Gastroesophageal sphincter (tissue), 3 donors: ENCODE results near the gene MYADM.

Experiments
- EP300 ChIP-seq: sonication (generic); formaldehyde crosslinking; IDR thresholded peaks from one replicate; pipeline ENCODE4 v1.6.1; 2017; ENCODE audit warnings: antibody characterized with exemption, mild to moderate bottlenecking
- POLR2A ChIP-seq, 2 donors: fragments of 450-650 bp; IDR thresholded peaks; one replicate each; pipeline ENCODE4 v1.6.1; 2017; ENCODE audit warnings: antibody characterized with exemption in 2 of 2, mild to moderate bottlenecking in 2 of 2, moderate library complexity in 1 of 2
- TF ChIP-seq, protein P1 (sequence below), 4 experiments: fragments of 200-600 bp in 2 of 4; fragments of 450-650 bp in 2 of 4; sonication (generic) in 1 of 4; IDR thresholded peaks; one replicate each; pipeline ENCODE4 v1.5.1; 2017 to 2019; ENCODE audit warnings: antibody characterized with exemption in 4 of 4, mild to moderate bottlenecking in 2 of 4, moderate library complexity in 2 of 4

DNA sequence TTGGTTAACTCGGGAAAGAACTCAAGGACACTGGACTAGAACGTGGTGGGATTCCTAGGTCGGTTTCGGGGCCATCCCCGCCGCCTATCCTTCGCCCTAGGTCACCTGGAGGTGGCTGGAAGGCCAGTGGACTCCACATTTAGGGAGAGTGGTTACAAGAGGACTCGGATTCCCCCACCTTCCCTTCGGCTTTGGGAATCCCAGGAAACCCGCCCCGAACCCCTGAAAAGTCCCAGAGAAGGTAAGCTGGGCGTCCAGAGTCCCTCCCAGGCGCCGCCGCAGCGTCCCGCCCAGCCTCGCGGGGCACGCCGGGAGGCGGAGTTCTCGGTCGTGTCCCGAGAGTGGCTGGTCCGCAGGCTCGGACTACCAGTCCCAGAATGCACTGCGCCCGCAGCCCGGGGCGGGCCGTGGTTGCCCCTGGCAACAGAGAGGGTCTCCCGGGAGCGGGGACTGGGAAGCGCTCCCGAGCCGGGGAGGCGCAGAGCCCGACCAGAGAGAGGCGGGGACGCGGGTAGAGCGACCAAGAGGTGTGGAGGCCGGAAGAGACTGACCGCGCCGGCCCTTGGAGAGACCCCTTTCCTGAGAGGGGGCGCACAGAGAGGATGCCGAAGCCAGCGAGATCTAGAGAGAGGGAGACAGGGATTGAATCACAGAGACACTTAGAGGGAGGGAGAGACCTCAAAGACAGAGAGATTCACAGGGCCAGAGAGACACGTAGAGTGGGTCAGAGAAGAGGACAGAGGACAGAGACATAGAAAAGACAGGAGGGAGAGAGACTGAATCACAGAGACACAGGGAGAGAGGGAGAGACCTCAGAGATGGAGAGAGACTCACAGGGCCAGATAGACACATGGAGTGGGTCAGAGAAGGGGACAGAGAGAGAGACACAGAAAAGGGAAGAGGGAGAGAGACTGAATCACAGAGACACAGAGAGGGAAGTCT, 11.7 kb downstream of the MYADM start:
- TF ChIP-seq POLR2A (IDR thresholded peaks at IDR 0.05) (no peak), EP300 (no peak)
- TF ChIP-seq, protein P1, sequence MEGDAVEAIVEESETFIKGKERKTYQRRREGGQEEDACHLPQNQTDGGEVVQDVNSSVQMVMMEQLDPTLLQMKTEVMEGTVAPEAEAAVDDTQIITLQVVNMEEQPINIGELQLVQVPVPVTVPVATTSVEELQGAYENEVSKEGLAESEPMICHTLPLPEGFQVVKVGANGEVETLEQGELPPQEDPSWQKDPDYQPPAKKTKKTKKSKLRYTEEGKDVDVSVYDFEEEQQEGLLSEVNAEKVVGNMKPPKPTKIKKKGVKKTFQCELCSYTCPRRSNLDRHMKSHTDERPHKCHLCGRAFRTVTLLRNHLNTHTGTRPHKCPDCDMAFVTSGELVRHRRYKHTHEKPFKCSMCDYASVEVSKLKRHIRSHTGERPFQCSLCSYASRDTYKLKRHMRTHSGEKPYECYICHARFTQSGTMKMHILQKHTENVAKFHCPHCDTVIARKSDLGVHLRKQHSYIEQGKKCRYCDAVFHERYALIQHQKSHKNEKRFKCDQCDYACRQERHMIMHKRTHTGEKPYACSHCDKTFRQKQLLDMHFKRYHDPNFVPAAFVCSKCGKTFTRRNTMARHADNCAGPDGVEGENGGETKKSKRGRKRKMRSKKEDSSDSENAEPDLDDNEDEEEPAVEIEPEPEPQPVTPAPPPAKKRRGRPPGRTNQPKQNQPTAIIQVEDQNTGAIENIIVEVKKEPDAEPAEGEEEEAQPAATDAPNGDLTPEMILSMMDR (IDR thresholded peaks at IDR 0.05): peak in 1 of 4 experiments; percentile 24
